ENCODE measurements around the gene PDE2A. TPM values are rescaled to one million over a fixed set of nuclear protein-coding genes. Genes with fewer than 3 reads are reported as not detected.

PDE2A gene
- total RNA-seq, 4 donors from 2014 or later: 40.2 to 69.6 (median 50.4) TPM

DNA sequence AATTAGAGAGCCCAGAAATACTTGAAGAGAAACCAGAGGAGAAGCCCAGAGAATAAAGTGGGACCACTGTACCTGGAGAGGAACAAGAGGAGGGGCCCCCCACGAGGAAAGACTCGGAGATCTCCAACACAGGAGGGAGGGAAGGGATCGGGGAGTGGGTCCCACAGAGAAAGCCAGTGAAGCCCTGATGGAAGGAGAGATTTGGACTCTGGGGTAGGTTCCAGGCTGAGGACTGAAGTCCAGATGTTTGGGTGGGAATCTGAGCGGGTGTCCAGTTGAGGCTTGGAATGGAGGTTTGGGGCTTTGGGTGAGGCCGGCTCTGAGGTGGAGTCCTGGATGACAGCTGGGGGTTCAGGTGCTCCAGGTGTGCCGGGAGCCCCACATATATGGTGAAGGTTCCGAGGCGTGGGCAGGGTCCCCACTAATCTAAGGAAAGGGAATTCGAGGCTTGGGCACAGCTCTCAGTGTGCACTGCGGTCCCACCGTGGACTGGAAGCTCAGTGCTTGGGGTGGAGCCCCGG lies 32.6 kb downstream of the PDE2A start:
- Histone ChIP-seq H3K4me1 (peaks cover 11% of the 10 kb centered on the region in 2 donors), H3K4me3 (replicated peaks in 1 of 3) (peak overlapping the region in 2 of 3 donors; percentile 44 to 50), H3K9me3 (no peaks in the 10 kb centered on the region), H3K36me3 (no peaks in the 10 kb centered on the region), H3K27me3 (no peaks in the 10 kb centered on the region), H3K27ac (peak overlapping the region in 1 of 3 donors; percentile 50)
- no peak for DNase-seq
- no peak for TF ChIP-seq POLR2A (IDR thresholded peaks at IDR 0.05)
- TF ChIP-seq CTCF (IDR thresholded peaks at IDR 0.05): no peak
- WGBS, 2 donors: 35 to 52% methylated on average over 9 to 12 of the region's 12 CpGs
- intact Hi-C loops (cut with DNase I): loop anchor here (10.0 kb wide), 1 partner anchor 167 kb away; no protein-coding TSS in a partner anchor

GRCh38 chr11:72639502-72640375 lies 34.5 kb downstream of the PDE2A start:
- WGBS, 2 donors: 65 to 75% methylated on average over 17 to 23 of the region's 23 CpGs
- H3K27ac ChIP-seq: peak overlapping the region in 1 of 3 donors; percentile 12
- no peaks in the 10 kb centered on the region for H3K27me3 ChIP-seq
- no peaks in the 10 kb centered on the region for H3K9me3 ChIP-seq
- H3K36me3 ChIP-seq: no peaks in the 10 kb centered on the region
- intact Hi-C loops (cut with DNase I): loop anchor here (10.0 kb wide), 1 partner anchor 165 kb away; no protein-coding TSS in a partner anchor
- peak overlapping the region in 1 of 3 donors; percentile 14 for H3K4me3 ChIP-seq (replicated peaks in 1 of 3)
- no peak for DNase-seq
- peaks cover 11% of the 10 kb centered on the region in 2 donors for H3K4me1 ChIP-seq
- no peak for TF ChIP-seq POLR2A (IDR thresholded peaks at IDR 0.05)
- TF ChIP-seq CTCF (IDR thresholded peaks at IDR 0.05): no peak

GRCh38 chr11:72637926-72638325 lies 36.3 kb downstream of the PDE2A start:
- no peaks in the 10 kb centered on the region for H3K27me3 ChIP-seq
- intact Hi-C loops (cut with DNase I): no loop called here
- no peak for DNase-seq
- no peaks in the 10 kb centered on the region for H3K9me3 ChIP-seq
- no peak overlapping the region for H3K27ac ChIP-seq
- H3K36me3 ChIP-seq: no peaks in the 10 kb centered on the region
- WGBS, 2 donors: 62 to 71% methylated on average over 5 to 8 of the region's 8 CpGs
- peaks cover 6 to 8% of the 10 kb centered on the region in 2 donors for H3K4me1 ChIP-seq
- TF ChIP-seq POLR2A (IDR thresholded peaks at IDR 0.05) (no peak), CTCF (IDR thresholded peaks at IDR 0.05) (no peak)
- H3K4me3 ChIP-seq (replicated peaks in 1 of 3): no peak overlapping the region

DNA sequence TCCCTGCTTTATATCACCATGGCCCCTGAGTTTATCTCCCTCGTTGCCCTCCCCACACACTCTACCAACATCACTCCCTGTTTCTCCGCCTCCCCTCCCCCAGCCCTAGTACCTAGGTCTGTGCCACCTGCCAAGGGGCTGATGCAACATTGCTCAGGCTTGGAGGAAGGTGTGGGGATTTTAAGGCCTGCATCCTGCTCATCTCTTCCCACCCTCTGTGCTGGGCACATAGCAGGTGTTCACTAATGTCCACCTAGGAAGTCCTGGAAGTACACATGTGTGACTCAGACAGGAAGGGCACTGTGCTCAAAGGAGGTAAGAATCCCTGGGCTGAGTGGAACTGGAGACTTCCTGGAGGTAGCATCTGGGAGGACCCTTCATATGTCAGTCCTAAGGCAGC lies 37.0 kb downstream of the PDE2A start:
- whole genome bisulfite sequencing, 2 donors: 77 to 81% methylated on average over 2 of the region's 2 CpGs
- no peak overlapping the region for H3K27ac ChIP-seq
- no peak overlapping the region for H3K4me3 ChIP-seq (replicated peaks in 1 of 3)
- TF ChIP-seq POLR2A (IDR thresholded peaks at IDR 0.05) (no peak), CTCF (IDR thresholded peaks at IDR 0.05) (no peak)
- DNase-seq: no peak
- no peaks in the 10 kb centered on the region for H3K27me3 ChIP-seq
- H3K36me3 ChIP-seq: no peaks in the 10 kb centered on the region
- H3K4me1 ChIP-seq: peaks cover 4 to 6% of the 10 kb centered on the region in 2 donors
- intact Hi-C loops (cut with DNase I): no loop called here
- H3K9me3 ChIP-seq: no peaks in the 10 kb centered on the region

GRCh38 chr11:72636376-72636775 lies 37.8 kb downstream of the PDE2A start:
- DNase-seq: no peak
- peak overlapping the region in 1 of 3 donors; percentile 43 for H3K27ac ChIP-seq
- H3K9me3 ChIP-seq: no peaks in the 10 kb centered on the region
- no peak overlapping the region for H3K4me3 ChIP-seq (replicated peaks in 1 of 3)
- no peak for TF ChIP-seq CTCF (IDR thresholded peaks at IDR 0.05)
- TF ChIP-seq POLR2A (IDR thresholded peaks at IDR 0.05): no peak
- no peaks in the 10 kb centered on the region for H3K27me3 ChIP-seq
- H3K4me1 ChIP-seq: peaks cover 0 to 2% of the 10 kb centered on the region in 2 donors
- WGBS, 2 donors: 75 to 77% methylated on average over 3 of the region's 3 CpGs
- intact Hi-C loops (cut with DNase I): no loop called here
- no peaks in the 10 kb centered on the region for H3K36me3 ChIP-seq
